ENCODE data around the gene OR6B3. TPM values are rescaled to one million over a fixed set of nuclear protein-coding genes. Genes with fewer than 3 reads are reported as not detected.
A peak's percentile ranks its signal among the peaks of the same experiment; 100 is the strongest.

Gene OR6B3
- total and polyA plus RNA-seq, 8 donors = not detected

GRCh38 chr2:240023792-240024191, 29.5 kb downstream of the OR6B3 start:
- intact Hi-C loops (cut with DNase I) = no loop called here
- Histone ChIP-seq H3K27me3 (no peaks in the 10 kb centered on the region), H3K27ac (no peak overlapping the region), H3K36me3 (peaks cover 0 to 21% of the 10 kb centered on the region in 2 donors), H3K4me1 (peaks cover 8 to 26% of the 10 kb centered on the region in 2 donors), H3K9me3 (no peaks in the 10 kb centered on the region), H3K4me3 (peak overlapping the region in 1 of 2 donors; percentile 94)
- ATAC-seq (no peak), DNase-seq (no peak)
- TF ChIP-seq, protein P1, sequence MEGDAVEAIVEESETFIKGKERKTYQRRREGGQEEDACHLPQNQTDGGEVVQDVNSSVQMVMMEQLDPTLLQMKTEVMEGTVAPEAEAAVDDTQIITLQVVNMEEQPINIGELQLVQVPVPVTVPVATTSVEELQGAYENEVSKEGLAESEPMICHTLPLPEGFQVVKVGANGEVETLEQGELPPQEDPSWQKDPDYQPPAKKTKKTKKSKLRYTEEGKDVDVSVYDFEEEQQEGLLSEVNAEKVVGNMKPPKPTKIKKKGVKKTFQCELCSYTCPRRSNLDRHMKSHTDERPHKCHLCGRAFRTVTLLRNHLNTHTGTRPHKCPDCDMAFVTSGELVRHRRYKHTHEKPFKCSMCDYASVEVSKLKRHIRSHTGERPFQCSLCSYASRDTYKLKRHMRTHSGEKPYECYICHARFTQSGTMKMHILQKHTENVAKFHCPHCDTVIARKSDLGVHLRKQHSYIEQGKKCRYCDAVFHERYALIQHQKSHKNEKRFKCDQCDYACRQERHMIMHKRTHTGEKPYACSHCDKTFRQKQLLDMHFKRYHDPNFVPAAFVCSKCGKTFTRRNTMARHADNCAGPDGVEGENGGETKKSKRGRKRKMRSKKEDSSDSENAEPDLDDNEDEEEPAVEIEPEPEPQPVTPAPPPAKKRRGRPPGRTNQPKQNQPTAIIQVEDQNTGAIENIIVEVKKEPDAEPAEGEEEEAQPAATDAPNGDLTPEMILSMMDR (IDR thresholded peaks at IDR 0.05) = no peak

DNA sequence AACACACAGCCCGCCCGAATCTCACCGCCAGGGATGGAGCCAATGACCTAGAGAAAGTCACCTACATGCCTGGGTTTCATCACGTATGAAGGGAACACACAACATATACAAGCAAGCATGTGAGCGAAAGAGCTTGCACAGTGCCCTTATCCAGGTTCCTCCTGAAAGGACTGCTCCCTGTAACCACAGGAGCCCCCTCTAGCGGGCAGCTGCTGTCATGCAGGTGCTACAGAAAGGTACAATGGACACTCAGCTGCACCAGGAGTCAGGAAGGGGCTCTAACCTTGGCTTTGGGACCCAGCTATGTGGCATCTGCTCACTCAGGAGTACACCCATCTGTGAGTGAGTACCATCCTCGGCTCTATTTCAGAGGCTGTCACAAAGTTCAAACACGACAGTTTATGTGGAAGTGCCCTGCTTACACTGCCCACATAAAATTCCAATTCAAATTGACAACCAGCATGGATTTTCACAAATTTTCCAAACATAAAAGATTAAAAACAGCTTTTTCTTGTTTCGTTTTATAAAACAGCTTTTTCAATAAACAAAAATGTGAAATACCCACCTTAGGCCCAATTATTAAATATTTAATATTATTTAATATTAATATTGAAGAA, 31.7 kb downstream of the OR6B3 start:
- Histone ChIP-seq H3K27ac (no peak overlapping the region), H3K4me1 (peaks cover 8 to 26% of the 10 kb centered on the region in 2 donors), H3K36me3 (peaks cover 0 to 43% of the 10 kb centered on the region in 2 donors), H3K9me3 (no peaks in the 10 kb centered on the region), H3K4me3 (no peak overlapping the region), H3K27me3 (no peaks in the 10 kb centered on the region)
- intact Hi-C loops (cut with DNase I) = no loop called here
- ATAC-seq (peak; percentile 50), DNase-seq (peak in 3 of 4 donors; percentile 42 to 87 (median 67))
- TF ChIP-seq, protein P1 (IDR thresholded peaks at IDR 0.05) = peak; percentile 56 to 70

- no peak for ATAC-seq
- Histone ChIP-seq H3K27me3 (no peaks in the 10 kb centered on the region), H3K27ac (no peak overlapping the region), H3K9me3 (no peaks in the 10 kb centered on the region), H3K4me1 (peaks cover 0 to 8% of the 10 kb centered on the region in 2 donors), H3K36me3 (peaks cover 0 to 76% of the 10 kb centered on the region in 2 donors), H3K4me3 (no peak overlapping the region)
- no peak for DNase-seq
- TF ChIP-seq, protein P1 (IDR thresholded peaks at IDR 0.05) = no peak
- intact Hi-C loops (cut with DNase I) = no loop called here
Measured at GRCh38 chr2:240018071-240018750, 35.1 kb downstream of the OR6B3 start.

GRCh38 chr2:240014327-240014726, 39.0 kb downstream of the OR6B3 start:
- Histone ChIP-seq H3K27me3 (no peaks in the 10 kb centered on the region), H3K4me3 (no peak overlapping the region), H3K27ac (no peak overlapping the region), H3K9me3 (no peaks in the 10 kb centered on the region), H3K4me1 (no peaks in the 10 kb centered on the region), H3K36me3 (peaks cover 3 to 99% of the 10 kb centered on the region in 2 donors)
- no peak for ATAC-seq
- no peak for DNase-seq
- TF ChIP-seq, protein P1 (IDR thresholded peaks at IDR 0.05) = no peak
- intact Hi-C loops (cut with DNase I) = no loop called here

- intact Hi-C loops (cut with DNase I) = no loop called here
- H3K27ac ChIP-seq = no peak overlapping the region
- DNase-seq (no peak), ATAC-seq (no peak)
- H3K36me3 ChIP-seq = peaks cover 3 to 99% of the 10 kb centered on the region in 2 donors
- no peaks in the 10 kb centered on the region for H3K27me3 ChIP-seq
- TF ChIP-seq, protein P1 (IDR thresholded peaks at IDR 0.05) = peak in 1 of 2 donors; percentile 16
- H3K9me3 ChIP-seq = no peaks in the 10 kb centered on the region
- no peak overlapping the region for H3K4me3 ChIP-seq
- H3K4me1 ChIP-seq = no peaks in the 10 kb centered on the region
Measured at GRCh38 chr2:240013343-240013742, 40.0 kb downstream of the OR6B3 start.
